NT2/D1 (cell line): ENCODE results near the gene SOCS6.

ENCODE experiments used
- DNase-seq: peaks from one replicate; pipeline ENCODE4 v3.0.0-alpha.2; 2011; ENCODE audit warnings: low read depth, low spot score
- H3K27me3 ChIP-seq: 2 replicates; pipeline ENCODE4 v1.6.0; 2011; ENCODE audit warnings: mild to moderate bottlenecking; ENCODE audit not compliant: insufficient read length, insufficient read depth
- H3K36me3 ChIP-seq: 2 replicates; pipeline ENCODE4 v1.6.1; 2011; ENCODE audit warnings: mild to moderate bottlenecking, low read length, mixed read lengths; ENCODE audit not compliant: insufficient read depth, insufficient read length
- H3K4me1 ChIP-seq: 2 replicates; pipeline ENCODE4 v1.5.1; 2011; ENCODE audit not compliant: insufficient read depth, insufficient read length
- H3K4me3 ChIP-seq: 2 replicates; pipeline ENCODE4 v1.5.1; 2011; ENCODE audit warnings: low read depth; ENCODE audit not compliant: insufficient read length
- H3K9ac ChIP-seq: 2 replicates; pipeline ENCODE4 v1.6.0; 2011; ENCODE audit warnings: low read depth; ENCODE audit not compliant: insufficient read length
- H3K9me3 ChIP-seq: 2 replicates; pipeline ENCODE4 v1.5.1; 2011; ENCODE audit warnings: mild to moderate bottlenecking, low read length; ENCODE audit not compliant: insufficient read depth
- SUZ12 ChIP-seq: IDR thresholded peaks from 2 replicates; pipeline ENCODE4 v1.6.1; 2011; ENCODE audit not compliant: insufficient read length, insufficient read depth; ENCODE audit errors: extremely low read depth
- YY1 ChIP-seq: IDR thresholded peaks from 2 replicates; pipeline ENCODE4 v1.6.1; 2011; ENCODE audit not compliant: insufficient read length, insufficient read depth
- ZNF274 ChIP-seq: IDR thresholded peaks from 2 replicates; pipeline ENCODE4 v1.6.1; 2011; ENCODE audit warnings: mild to moderate bottlenecking, low read depth, low read length

The SOCS6 gene

GRCh38 chr18:70333316-70333715 is 44.5 kb downstream of the SOCS6 start:
- Histone ChIP-seq H3K27me3 (no peaks in the 10 kb centered on the region), H3K9ac (no peak overlapping the region), H3K9me3 (peaks cover 24% of the 10 kb centered on the region), H3K36me3 (no peaks in the 10 kb centered on the region), H3K4me1 (no peaks in the 10 kb centered on the region), H3K4me3 (no peak overlapping the region)
- no peak for TF ChIP-seq SUZ12
- TF ChIP-seq ZNF274 = no peak
- no peak for TF ChIP-seq YY1
- DNase-seq = no peak

- TF ChIP-seq YY1 (no peak), SUZ12 (no peak), ZNF274 (no peak)
- no peak overlapping the region for H3K9ac ChIP-seq
- H3K4me3 ChIP-seq = no peak overlapping the region
- no peak for DNase-seq
- peaks cover 27% of the 10 kb centered on the region for H3K9me3 ChIP-seq
- no peaks in the 10 kb centered on the region for H3K4me1 ChIP-seq
- H3K27me3 ChIP-seq = no peaks in the 10 kb centered on the region
- H3K36me3 ChIP-seq = no peaks in the 10 kb centered on the region
Observed at GRCh38 chr18:70333757-70334156, 44.9 kb downstream of the SOCS6 start.

GRCh38 chr18:70334264-70334663 is 45.4 kb downstream of the SOCS6 start:
- no peak overlapping the region for H3K9ac ChIP-seq
- no peaks in the 10 kb centered on the region for H3K4me1 ChIP-seq

GRCh38 chr18:70334728-70335329 is 46.0 kb downstream of the SOCS6 start:
- Histone ChIP-seq H3K27me3 (no peaks in the 10 kb centered on the region), H3K4me3 (no peak overlapping the region), H3K4me1 (no peaks in the 10 kb centered on the region), H3K9ac (no peak overlapping the region), H3K9me3 (peaks cover 34% of the 10 kb centered on the region), H3K36me3 (no peaks in the 10 kb centered on the region)
- TF ChIP-seq SUZ12 (no peak), ZNF274 (no peak), YY1 (no peak)
- no peak for DNase-seq

More at GRCh38 chr18:70334264-70334663, 45.4 kb downstream of the SOCS6 start:
- Histone ChIP-seq H3K27me3 (no peaks in the 10 kb centered on the region), H3K9me3 (peaks cover 32% of the 10 kb centered on the region), H3K36me3 (no peaks in the 10 kb centered on the region), H3K4me3 (no peak overlapping the region)
- no peak for TF ChIP-seq YY1
- TF ChIP-seq SUZ12 = no peak
- no peak for TF ChIP-seq ZNF274
- DNase-seq = no peak

GRCh38 chr18:70335892-70336726 is 47.3 kb downstream of the SOCS6 start:
- Histone ChIP-seq H3K36me3 (no peaks in the 10 kb centered on the region), H3K27me3 (no peaks in the 10 kb centered on the region), H3K9me3 (peaks cover 34% of the 10 kb centered on the region), H3K4me3 (no peak overlapping the region), H3K9ac (no peak overlapping the region), H3K4me1 (no peaks in the 10 kb centered on the region)
- DNase-seq = no peak
- no peak for TF ChIP-seq ZNF274
- no peak for TF ChIP-seq SUZ12
- TF ChIP-seq YY1 = no peak

GRCh38 chr18:70337139-70337972 is 48.5 kb downstream of the SOCS6 start:
- H3K4me1 ChIP-seq = no peaks in the 10 kb centered on the region
- H3K36me3 ChIP-seq = no peaks in the 10 kb centered on the region

GRCh38 chr18:70338890-70339289 is 50.0 kb downstream of the SOCS6 start:
- H3K4me3 ChIP-seq = no peak overlapping the region
- TF ChIP-seq YY1 = no peak
- no peak for TF ChIP-seq SUZ12
- TF ChIP-seq ZNF274 = no peak
- H3K36me3 ChIP-seq = no peaks in the 10 kb centered on the region
- no peak for DNase-seq
- peaks cover 30% of the 10 kb centered on the region for H3K9me3 ChIP-seq
- H3K9ac ChIP-seq = no peak overlapping the region
- no peaks in the 10 kb centered on the region for H3K4me1 ChIP-seq
- no peaks in the 10 kb centered on the region for H3K27me3 ChIP-seq

More at GRCh38 chr18:70337139-70337972, 48.5 kb downstream of the SOCS6 start:
- peak; percentile 49 for DNase-seq
- H3K4me3 ChIP-seq = no peak overlapping the region
- H3K9me3 ChIP-seq = peaks cover 34% of the 10 kb centered on the region
- H3K27me3 ChIP-seq = no peaks in the 10 kb centered on the region
- TF ChIP-seq ZNF274 (no peak), YY1 (no peak), SUZ12 (no peak)
- H3K9ac ChIP-seq = no peak overlapping the region
